ENCODE measurements around the gene CPOX. TPM values are rescaled to one million over a fixed set of nuclear protein-coding genes. Genes with fewer than 3 reads are reported as not detected.

Gene CPOX
- total RNA-seq, 2 experiments from 2014 or later = 51.1 to 52.2 TPM

DNA sequence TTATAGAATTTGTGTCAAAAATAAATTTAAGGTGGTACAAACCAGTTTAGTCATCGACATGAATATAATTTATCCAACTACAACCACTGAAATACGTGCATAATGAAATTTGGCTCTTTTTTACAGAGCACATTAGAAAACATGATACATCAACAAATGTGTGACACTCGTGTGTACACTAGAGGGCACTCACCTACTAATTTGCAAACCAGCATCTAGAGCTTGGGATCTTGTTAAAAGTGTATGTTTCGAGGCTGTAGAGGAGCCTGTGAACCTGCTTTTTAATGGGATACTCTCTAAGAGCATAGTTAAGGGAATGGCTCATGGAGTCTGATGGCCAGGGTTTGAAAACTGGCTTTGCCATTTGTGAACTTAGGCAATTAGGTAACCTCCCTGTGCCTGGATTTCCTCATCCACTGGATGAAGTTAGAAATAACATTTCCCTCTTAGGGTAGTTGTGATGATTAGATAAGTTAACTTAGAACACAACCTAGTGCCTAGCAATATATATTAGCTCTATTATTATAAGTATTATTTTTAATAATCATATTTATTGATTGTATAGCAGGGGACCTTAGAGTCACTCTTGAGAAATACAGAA lies 8.8 kb upstream of the CPOX start:
- DNase-seq (no peak), ATAC-seq (ENCODE audit: low read depth) (peak; percentile 56)
- no peaks in the 10 kb centered on the region for H3K36me3 Mint-ChIP-seq
- peaks cover 6% of the 10 kb centered on the region for H3K4me1 Mint-ChIP-seq
- POLR2A ChIA-PET = interaction anchor here (0.6 kb wide), 1 partner anchor 37 kb away, joined by 4 read pairs; no protein-coding TSS in a partner anchor
- no peak overlapping the region for H3K27ac Mint-ChIP-seq
- no peak overlapping the region for H3K4me3 Mint-ChIP-seq
- no peaks in the 10 kb centered on the region for H3K9me3 Mint-ChIP-seq
- H3K27me3 Mint-ChIP-seq = peaks cover 4% of the 10 kb centered on the region

DNA sequence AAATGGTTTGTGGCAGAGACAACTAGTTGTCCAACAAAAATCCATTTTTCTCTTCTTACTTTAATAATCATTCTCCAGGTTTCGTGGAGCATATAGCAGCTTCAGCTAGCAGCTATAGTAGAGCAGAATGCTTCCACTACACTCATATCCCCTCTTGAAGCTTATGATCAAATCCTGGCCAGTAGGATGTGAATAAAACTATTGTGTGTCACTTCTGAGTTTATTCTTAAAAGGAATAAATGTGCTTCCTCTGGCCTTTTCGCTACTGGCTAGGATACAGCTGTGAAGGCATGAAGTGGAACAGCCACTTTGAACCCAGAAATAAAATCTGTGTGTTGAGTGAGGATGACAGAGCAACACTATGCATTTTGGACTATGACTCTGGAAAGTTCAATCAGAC lies 7.8 kb upstream of the CPOX start:
- Mint-ChIP-seq H3K9me3 (no peaks in the 10 kb centered on the region), H3K4me1 (peaks cover 11% of the 10 kb centered on the region), H3K4me3 (no peak overlapping the region), H3K27me3 (peaks cover 4% of the 10 kb centered on the region), H3K36me3 (peaks cover 2% of the 10 kb centered on the region), H3K27ac (no peak overlapping the region)
- ATAC-seq (ENCODE audit: low read depth) = no peak
- no peak for DNase-seq
- POLR2A ChIA-PET = no interaction called here

DNA sequence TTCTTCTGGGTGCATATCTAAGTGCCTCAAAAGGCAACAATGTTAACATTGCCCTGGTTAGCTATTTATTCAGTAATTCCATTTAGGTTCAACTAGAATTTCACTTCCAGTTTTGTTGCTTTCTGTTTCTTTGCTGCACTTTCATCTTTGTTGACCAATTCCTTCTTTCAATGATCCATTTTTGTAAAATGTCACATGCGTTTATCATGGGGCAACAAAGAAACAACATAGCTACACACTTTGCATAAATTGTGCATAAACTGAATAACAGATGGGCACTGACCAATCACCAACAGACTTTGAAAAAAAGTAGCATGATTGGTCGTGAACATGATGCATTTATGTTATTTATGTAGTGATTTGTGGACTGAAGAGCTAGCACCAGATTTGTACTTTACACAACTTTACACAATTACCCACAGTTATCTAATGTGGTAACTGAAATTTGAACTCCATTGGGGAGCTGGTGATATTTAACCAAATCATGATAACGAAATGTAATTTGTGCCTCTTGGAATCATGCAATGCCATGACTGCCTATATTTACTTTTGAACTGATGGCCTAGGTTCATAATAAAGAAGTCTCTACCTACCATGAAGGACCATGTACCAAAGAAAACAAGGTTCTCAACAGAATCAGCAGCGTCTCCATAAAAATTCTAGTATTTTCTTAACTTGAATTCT lies 7.1 kb upstream of the CPOX start:
- H3K4me3 Mint-ChIP-seq = no peak overlapping the region

GRCh38 chr3:98599647-98600411 lies 6.4 kb upstream of the CPOX start:
- ATAC-seq (ENCODE audit: low read depth) = no peak
- Mint-ChIP-seq H3K36me3 (peaks cover 2% of the 10 kb centered on the region), H3K27ac (no peak overlapping the region), H3K4me3 (no peak overlapping the region), H3K27me3 (peaks cover 4% of the 10 kb centered on the region), H3K4me1 (peaks cover 13% of the 10 kb centered on the region), H3K9me3 (no peaks in the 10 kb centered on the region)
- no peak for DNase-seq
- POLR2A ChIA-PET = no interaction called here

More for the DNA sequence above, 7.1 kb upstream of the CPOX start:
- POLR2A ChIA-PET = no interaction called here
- Mint-ChIP-seq H3K27ac (no peak overlapping the region), H3K27me3 (peaks cover 4% of the 10 kb centered on the region), H3K4me1 (peaks cover 11% of the 10 kb centered on the region), H3K36me3 (peaks cover 2% of the 10 kb centered on the region), H3K9me3 (no peaks in the 10 kb centered on the region)
- ATAC-seq (ENCODE audit: low read depth) (no peak), DNase-seq (no peak)

DNA sequence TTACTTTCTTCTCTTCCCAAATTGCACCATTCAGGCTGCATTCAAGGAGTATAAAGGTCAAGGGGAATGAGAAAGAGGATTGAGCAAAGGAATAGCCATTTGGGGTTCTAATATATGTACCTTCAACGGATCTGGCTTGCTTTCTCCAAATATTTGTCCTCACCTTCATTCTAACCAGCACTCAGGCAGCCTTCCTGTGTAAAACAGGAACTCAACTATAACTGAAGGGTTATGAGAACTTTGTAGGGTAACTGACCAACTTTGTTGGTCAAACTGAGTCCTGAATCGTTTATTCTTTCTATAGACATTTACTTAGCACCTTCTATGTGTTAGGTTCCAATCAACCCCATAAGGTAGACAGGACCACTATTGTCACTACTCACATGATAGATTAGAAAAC lies 5.1 kb upstream of the CPOX start:
- Mint-ChIP-seq H3K27me3 (peaks cover 4% of the 10 kb centered on the region), H3K4me3 (no peak overlapping the region), H3K27ac (no peak overlapping the region), H3K9me3 (no peaks in the 10 kb centered on the region), H3K36me3 (peaks cover 2% of the 10 kb centered on the region), H3K4me1 (peaks cover 21% of the 10 kb centered on the region)
- POLR2A ChIA-PET = no interaction called here
- DNase-seq (no peak), ATAC-seq (ENCODE audit: low read depth) (no peak)

GRCh38 chr3:98596541-98597500 lies 3.4 kb upstream of the CPOX start:
- peaks cover 25% of the 10 kb centered on the region for H3K4me1 Mint-ChIP-seq
- no peak for DNase-seq
- no peaks in the 10 kb centered on the region for H3K9me3 Mint-ChIP-seq
- POLR2A ChIA-PET = no interaction called here
- H3K27me3 Mint-ChIP-seq = peaks cover 4% of the 10 kb centered on the region
- no peak overlapping the region for H3K27ac Mint-ChIP-seq
- no peak overlapping the region for H3K4me3 Mint-ChIP-seq
- H3K36me3 Mint-ChIP-seq = peaks cover 6% of the 10 kb centered on the region
- no peak for ATAC-seq (ENCODE audit: low read depth)

GRCh38 chr3:98596087-98596486 lies 2.7 kb upstream of the CPOX start:
- Mint-ChIP-seq H3K27me3 (peaks cover 4% of the 10 kb centered on the region), H3K36me3 (peaks cover 6% of the 10 kb centered on the region), H3K4me1 (peaks cover 31% of the 10 kb centered on the region), H3K4me3 (no peak overlapping the region), H3K27ac (no peak overlapping the region), H3K9me3 (no peaks in the 10 kb centered on the region)
- no peak for DNase-seq
- POLR2A ChIA-PET = no interaction called here
- ATAC-seq (ENCODE audit: low read depth) = no peak

DNA sequence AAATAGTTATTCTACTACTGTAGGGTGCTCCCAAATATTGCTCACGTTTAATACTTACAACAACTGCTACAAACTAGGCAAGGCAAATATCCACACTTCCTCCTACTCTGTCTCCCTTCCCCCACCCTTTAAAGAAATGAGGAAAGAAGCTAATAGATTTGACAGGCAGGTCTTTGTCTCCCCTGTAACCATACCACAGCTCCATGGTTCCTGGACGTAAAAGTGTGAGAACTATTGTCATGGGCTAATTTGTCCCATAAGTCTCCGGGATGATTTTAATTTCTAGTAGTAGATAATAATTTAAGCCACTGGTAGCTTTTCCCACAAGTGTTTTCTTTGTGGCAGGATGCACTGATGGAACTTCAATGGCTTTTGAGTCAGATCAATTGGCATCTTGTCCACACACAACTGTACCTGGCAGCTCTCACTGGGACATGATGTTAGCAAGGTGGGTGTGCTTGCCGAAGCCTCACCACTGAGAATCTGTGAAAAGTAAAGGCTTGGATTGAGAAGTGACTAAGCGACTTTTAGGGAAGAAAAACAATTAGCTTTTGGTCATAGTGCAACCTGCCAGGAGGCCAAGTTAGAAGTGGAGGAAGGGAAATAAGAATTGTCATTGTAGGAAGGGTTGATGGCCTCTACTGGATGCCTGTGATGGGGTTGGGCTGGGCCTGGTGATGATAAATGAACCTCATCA lies 1.4 kb upstream of the CPOX start:
- DNase-seq (no peak), ATAC-seq (ENCODE audit: low read depth) (no peak)
- POLR2A ChIA-PET = interaction anchor here (0.6 to 3.7 kb wide), 3 partner anchors 12 to 73 kb away, joined by 3 to 45 read pairs (median 23); partner anchors contain the start of gene CLDND1
- Mint-ChIP-seq H3K36me3 (peaks cover 12% of the 10 kb centered on the region), H3K4me3 (no peak overlapping the region), H3K4me1 (peaks cover 42% of the 10 kb centered on the region), H3K27ac (no peak overlapping the region), H3K9me3 (no peaks in the 10 kb centered on the region), H3K27me3 (peaks cover 4% of the 10 kb centered on the region)

DNA sequence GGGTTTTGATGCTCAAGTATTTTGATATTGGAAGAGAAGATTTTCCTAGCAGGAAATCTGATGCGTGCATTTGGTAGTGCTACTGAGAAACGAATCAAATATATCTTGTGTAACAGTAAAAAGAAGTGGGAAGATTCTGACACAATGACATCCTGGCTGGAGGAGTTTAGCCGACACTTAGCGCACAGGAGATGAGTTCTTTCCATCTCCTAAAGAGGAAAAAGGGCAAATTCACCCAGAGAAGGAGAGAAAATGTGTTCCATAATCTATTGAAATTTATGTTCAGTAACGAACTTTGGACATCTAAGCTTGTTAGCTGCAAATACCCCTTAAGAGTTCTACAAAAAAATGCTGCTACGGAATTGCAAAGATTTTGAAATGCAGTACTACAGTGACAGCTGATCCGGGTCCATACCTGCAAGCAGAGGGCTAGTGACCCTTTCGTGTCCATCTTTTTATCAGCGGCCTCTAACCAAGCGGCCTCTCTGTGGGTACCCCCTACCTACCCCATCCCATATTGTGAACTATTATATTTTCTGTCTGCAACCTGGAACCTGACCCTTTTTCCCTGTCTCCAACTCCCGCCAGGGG lies 971 bp downstream of the CPOX start:
- POLR2A ChIA-PET = interaction anchor here (1.1 to 3.7 kb wide), 11 partner anchors 14 to 828 kb away, joined by 3 to 45 read pairs (median 6); partner anchors contain the start of genes ARL6, CLDND1 and DCBLD2

DNA sequence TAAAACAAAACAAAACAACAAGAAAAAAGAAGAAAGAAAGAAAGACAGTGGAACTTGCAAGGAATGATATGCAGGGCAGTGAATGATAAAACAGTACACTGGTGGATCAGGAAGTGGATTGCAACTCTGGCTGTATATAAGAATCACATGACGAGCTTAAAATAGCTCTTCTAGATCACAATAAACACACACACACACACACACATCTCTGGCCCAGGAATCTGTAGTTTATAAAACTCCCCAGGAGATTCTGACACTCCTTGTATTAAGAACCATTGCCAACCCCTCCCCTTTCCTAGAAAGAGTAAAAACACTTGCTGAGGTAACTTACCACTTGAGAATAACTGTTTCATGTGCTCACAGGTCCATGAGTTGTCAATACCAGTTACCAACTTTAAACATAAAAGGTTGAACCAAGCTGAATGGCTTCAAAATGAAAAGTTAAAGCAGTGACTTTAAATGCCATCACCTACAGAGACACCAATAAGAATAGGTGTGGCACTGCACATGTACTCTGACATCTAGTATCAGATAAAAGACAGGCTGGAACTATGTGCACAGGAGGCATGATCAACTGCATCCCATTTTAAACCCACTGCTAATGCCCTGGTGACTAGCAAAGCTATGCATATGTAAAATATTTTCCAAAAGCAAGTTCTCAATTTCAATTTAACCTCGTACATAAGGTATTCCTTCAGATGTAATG lies 3.9 kb downstream of the CPOX start:
- Mint-ChIP-seq H3K36me3 (peaks cover 43% of the 10 kb centered on the region), H3K4me3 (peak overlapping the region; percentile 53), H3K9me3 (no peaks in the 10 kb centered on the region), H3K4me1 (peaks cover 46% of the 10 kb centered on the region), H3K27ac (peak overlapping the region; percentile 76), H3K27me3 (no peaks in the 10 kb centered on the region)
- POLR2A ChIA-PET = no interaction called here
- DNase-seq = no peak
- no peak for ATAC-seq (ENCODE audit: low read depth)

More for the DNA sequence above, 971 bp downstream of the CPOX start:
- ATAC-seq (ENCODE audit: low read depth) = no peak
- peaks cover 45% of the 10 kb centered on the region for H3K4me1 Mint-ChIP-seq
- peak overlapping the region; percentile 91 for H3K4me3 Mint-ChIP-seq
- H3K27me3 Mint-ChIP-seq = no peaks in the 10 kb centered on the region
- H3K9me3 Mint-ChIP-seq = no peaks in the 10 kb centered on the region
- peak overlapping the region; percentile 78 for H3K27ac Mint-ChIP-seq
- H3K36me3 Mint-ChIP-seq = peaks cover 25% of the 10 kb centered on the region
- no peak for DNase-seq

DNA sequence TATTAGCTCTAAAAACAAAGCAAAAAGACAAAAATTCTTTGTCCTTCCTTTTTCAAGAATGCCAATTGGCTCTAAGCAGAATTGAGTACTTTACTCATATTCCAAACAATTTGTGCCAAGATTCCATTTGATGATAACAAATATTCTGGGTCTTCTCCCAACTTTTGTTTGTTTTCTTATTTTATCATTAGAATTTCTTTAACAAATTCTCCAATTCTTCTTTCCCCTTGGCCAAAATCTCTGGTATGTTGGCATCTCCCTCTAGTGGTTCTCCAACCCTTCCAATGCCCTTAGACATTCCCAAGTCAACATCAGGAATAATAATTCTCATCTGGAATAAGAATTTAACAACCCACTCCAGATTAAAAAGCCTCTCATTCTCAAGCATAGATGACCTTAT lies 5.3 kb downstream of the CPOX start:
- H3K9me3 Mint-ChIP-seq = no peaks in the 10 kb centered on the region

More for the DNA sequence above, 5.3 kb downstream of the CPOX start:
- H3K36me3 Mint-ChIP-seq = peaks cover 54% of the 10 kb centered on the region
- ATAC-seq (ENCODE audit: low read depth) (no peak), DNase-seq (no peak)
- POLR2A ChIA-PET = no interaction called here
- H3K4me1 Mint-ChIP-seq = peaks cover 49% of the 10 kb centered on the region
- H3K4me3 Mint-ChIP-seq = no peak overlapping the region
- no peaks in the 10 kb centered on the region for H3K27me3 Mint-ChIP-seq
- no peak overlapping the region for H3K27ac Mint-ChIP-seq
